Measurements from ENCODE around the gene GFPT2. TPM values are rescaled to one million over a fixed set of nuclear protein-coding genes. Genes with fewer than 3 reads are reported as not detected.
A peak's percentile ranks its signal among the peaks of the same experiment; 100 is the strongest.

The GFPT2 gene
- total RNA-seq: under 1 TPM; 0.32 to 0.93 (median 0.61) TPM
- long read RNA-seq: 0 reads

GRCh38 chr5:180353048-180353979, at the start of gene GFPT2:
GFPT2 (minus strand) TSS chr5:180353336; CDS start chr5:180353217, 119 bp downstream.
- TF ChIP-seq CTCF (IDR thresholded peaks at IDR 0.05) (no peak), POLR2A (IDR thresholded peaks at IDR 0.05) (no peak)
- WGBS (ENCODE audit: insufficient coverage, low coverage, low lambda C conversion rate, missing lambda C conversion rate): 0% methylated on average over 15 of the region's 106 CpGs
- ATAC-seq: peak; percentile 82 to 92 (median 86)
- Histone ChIP-seq H3K4me1 (peaks cover 0 to 16% (median 4%) of the 10 kb centered on the region in 4 donors), H3K36me3 (no peaks in the 10 kb centered on the region), H3K27ac (no peak within 1 kb of the TSS), H3K4me3 (peak within 1 kb of the TSS; percentile 40 to 55 (median 44)), H3K9me3 (no peaks in the 10 kb centered on the region), H3K27me3 (peaks cover 0 to 5% of the 10 kb centered on the region in 2 donors)
- intact Hi-C loops (cut with DNase I): no loop called here
- peak; percentile 60 to 72 (median 70) for DNase-seq

DNA sequence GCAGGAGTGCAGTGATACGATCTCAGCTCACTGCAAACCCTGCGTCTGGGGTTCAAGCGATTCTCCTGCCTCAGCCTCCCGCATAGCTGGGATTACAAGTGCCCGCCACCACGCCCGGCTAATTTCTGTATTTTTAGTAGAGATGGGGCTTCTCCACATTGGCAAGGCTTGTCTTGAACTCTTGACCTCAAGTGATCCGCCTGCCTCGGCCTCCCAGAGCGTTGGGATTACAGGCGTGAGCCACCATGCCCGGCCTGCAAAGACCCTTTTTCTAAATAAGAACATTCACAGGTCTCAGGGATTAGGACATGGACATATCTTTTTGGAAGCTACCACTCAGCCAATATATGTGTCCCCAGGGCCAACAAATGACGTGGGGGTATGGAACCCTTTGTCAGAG, 49.6 kb upstream of the GFPT2 start:
- intact Hi-C loops (cut with DNase I): no loop called here
- Histone ChIP-seq H3K27me3 (no peaks in the 10 kb centered on the region), H3K4me3 (no peak overlapping the region), H3K27ac (no peak overlapping the region), H3K36me3 (no peaks in the 10 kb centered on the region), H3K9me3 (no peaks in the 10 kb centered on the region), H3K4me1 (no peaks in the 10 kb centered on the region)
- WGBS (ENCODE audit: insufficient coverage, low coverage, low lambda C conversion rate, missing lambda C conversion rate): 69% methylated on average over 9 of the region's 13 CpGs
- ATAC-seq (no peak), DNase-seq (no peak)
- TF ChIP-seq POLR2A (IDR thresholded peaks at IDR 0.05): no peak
- TF ChIP-seq CTCF (IDR thresholded peaks at IDR 0.05): no peak

- Histone ChIP-seq H3K4me3 (no peak overlapping the region), H3K4me1 (no peaks in the 10 kb centered on the region), H3K36me3 (no peaks in the 10 kb centered on the region), H3K27ac (no peak overlapping the region), H3K9me3 (no peaks in the 10 kb centered on the region), H3K27me3 (no peaks in the 10 kb centered on the region)
- DNase-seq (no peak), ATAC-seq (no peak)
- 59% methylated on average over 7 of the region's 11 CpGs for WGBS (ENCODE audit: insufficient coverage, low coverage, low lambda C conversion rate, missing lambda C conversion rate)
- intact Hi-C loops (cut with DNase I): no loop called here
- TF ChIP-seq POLR2A (IDR thresholded peaks at IDR 0.05) (no peak), CTCF (IDR thresholded peaks at IDR 0.05) (no peak)
Measured at GRCh38 chr5:180401229-180401907, 48.2 kb upstream of the GFPT2 start.

DNA sequence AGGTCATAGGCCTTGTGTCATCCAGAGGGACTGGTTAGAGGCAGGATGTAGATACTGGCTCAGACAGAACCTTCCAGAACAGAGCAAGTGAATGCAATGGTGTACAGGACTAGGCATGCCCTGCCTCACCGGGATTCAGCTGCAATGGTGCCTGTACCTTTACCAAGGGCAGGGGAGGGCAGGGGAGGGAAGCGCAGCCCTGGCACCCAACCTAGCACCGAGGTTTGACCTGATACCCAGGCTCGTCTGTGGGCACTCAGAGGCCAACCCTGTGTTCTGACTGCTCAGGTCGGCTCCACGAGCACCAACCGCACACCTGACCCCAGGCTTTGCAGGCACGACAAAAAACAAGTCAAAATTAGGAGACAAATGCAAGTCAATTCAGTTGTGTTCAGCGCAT, 47.3 kb upstream of the GFPT2 start:
- TF ChIP-seq CTCF (IDR thresholded peaks at IDR 0.05) (no peak), POLR2A (IDR thresholded peaks at IDR 0.05) (no peak)
- DNase-seq (no peak), ATAC-seq (no peak)
- intact Hi-C loops (cut with DNase I): no loop called here
- Histone ChIP-seq H3K9me3 (no peaks in the 10 kb centered on the region), H3K4me1 (no peaks in the 10 kb centered on the region), H3K27me3 (no peaks in the 10 kb centered on the region), H3K27ac (no peak overlapping the region), H3K36me3 (no peaks in the 10 kb centered on the region), H3K4me3 (no peak overlapping the region)
- 67% methylated on average over 2 of the region's 9 CpGs for WGBS (ENCODE audit: insufficient coverage, low coverage, low lambda C conversion rate, missing lambda C conversion rate)
